ENCODE results near the gene RTKN2.

- TF ChIP-seq POLR2A (IDR thresholded peaks at IDR 0.05): no peak
- no peak for TF ChIP-seq CTCF (IDR thresholded peaks at IDR 0.05)
- TF ChIP-seq EP300 (IDR thresholded peaks at IDR 0.05): no peak
Measured at GRCh38 chr10:62183442-62183841, 85.2 kb downstream of the RTKN2 start.
